ENCODE results near the gene ARMC6. TPM values are rescaled to one million over a fixed set of nuclear protein-coding genes. Genes with fewer than 3 reads are reported as not detected.
A peak's percentile ranks its signal among the peaks of the same experiment; 100 is the strongest.
"Not testable (repeated sequence)": the region's sequence is repeated elsewhere in the genome, so short reads cannot be mapped to it uniquely, and the experiment has no call there.

ARMC6 gene
- total RNA-seq, 1 donor from 2014 or later, result 41.5 TPM

DNA sequence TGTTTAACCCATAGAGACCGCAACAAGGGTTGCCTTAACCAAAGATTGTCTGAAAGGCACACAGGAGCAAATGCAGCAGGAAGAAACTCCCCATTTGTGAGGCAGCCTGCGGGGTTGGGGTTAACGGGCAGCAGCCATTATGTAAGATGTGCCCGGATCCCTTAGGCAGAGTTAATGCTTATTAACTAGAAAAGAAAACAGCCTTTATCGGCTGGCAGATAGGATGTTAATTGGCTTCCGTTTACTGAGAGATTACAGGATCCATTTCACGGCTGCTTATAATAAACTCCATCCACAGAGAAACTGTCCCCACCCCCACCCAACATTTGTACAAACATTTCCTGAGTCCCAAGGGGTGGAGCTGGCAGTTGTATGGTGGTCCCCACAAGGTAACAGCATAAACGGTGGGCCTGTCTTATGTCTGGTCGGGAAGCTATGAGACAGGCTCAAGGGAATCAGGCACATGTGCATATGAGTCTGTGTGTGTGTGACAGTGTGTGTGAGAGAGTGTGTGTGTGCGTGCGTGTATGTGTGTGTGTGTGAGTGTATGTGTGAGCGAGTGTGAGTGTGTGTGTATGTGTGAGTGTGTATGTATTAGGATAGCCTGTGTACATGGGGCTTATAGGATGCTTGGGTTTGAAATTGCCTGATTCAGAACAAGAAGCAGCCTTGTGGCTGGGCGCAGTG, 40.9 kb downstream of the ARMC6 start:
- no peak for DNase-seq (ENCODE audit: low read depth)

DNA sequence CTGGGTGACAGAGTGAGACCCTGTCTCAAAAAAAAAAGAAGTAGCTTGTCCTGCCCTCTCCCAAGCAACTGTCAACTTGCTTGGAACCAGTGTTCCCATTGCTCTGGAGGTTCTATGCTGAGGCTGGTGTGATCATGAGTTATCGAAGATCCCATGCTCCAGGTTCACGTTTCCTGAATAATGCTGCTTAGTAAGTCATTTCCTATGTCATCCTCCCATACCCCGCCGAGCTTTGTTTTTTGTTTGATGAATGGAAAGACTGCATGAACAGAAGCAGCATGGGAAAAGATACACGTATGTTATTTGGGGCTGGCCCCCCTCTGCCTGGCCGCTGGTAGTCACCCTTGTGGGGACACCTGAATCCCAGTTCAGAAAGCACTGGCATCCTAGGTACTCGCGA, 41.7 kb downstream of the ARMC6 start:
- no peak for DNase-seq (ENCODE audit: low read depth)

DNA sequence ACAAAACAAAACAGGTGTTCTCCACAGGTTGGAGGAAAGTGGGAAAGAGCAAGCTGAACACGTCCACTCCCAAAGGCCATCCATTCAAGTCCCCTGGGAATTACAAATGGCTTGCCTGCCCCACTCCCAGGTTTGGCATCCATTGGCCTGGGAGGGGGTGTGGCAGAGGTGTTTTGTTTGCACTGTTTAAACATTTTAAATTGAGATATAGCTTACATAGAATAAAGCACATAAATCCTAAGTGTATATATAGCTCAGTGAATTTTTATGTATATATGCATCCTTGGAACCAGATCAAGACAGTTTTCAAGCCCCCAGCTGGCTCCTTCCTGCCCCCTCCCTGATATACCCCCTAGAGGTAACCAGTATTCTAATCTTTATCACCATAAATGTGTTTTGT, 43.1 kb downstream of the ARMC6 start:
- no peak for DNase-seq (ENCODE audit: low read depth)

DNA sequence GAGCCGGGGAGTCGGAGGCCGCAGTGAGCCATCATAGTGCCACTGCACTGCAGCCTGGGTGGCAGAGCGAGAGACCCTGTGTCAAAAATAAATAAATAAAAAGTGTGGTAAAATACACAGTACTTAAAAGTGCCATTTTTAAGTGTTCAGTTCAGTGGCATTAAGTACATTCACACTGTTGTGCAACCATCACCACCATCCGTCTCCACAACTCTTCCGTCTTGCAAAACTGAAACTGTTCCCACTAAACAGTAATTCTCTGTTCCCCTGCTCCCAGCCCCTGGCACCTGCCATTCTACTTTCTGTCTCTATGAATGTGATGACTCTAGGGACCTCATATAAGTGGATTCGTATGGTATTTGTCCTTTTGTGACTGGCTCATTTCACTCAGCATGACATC, 43.7 kb downstream of the ARMC6 start:
- no peak for DNase-seq (ENCODE audit: low read depth)

DNA sequence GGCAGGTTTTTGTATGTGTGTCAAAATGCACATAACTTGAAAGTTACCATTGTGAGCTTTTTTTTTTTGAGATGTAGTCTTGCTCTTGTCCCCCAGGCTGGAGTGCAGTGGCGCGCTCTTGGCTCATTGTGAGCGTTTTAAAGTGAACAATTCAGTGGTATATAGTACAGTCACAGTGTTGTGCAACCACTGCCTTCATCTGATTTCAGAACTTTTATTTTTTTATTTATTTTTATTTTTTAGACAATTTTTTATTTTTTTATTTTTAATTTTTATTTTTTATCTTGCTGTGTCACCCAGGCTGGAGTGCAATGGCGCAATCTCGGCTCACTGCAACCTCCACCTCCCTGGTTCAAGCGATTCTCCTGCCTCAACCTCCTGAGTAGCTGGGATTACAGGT, 45.4 kb downstream of the ARMC6 start:
- DNase-seq (ENCODE audit: low read depth), result no peak

DNA sequence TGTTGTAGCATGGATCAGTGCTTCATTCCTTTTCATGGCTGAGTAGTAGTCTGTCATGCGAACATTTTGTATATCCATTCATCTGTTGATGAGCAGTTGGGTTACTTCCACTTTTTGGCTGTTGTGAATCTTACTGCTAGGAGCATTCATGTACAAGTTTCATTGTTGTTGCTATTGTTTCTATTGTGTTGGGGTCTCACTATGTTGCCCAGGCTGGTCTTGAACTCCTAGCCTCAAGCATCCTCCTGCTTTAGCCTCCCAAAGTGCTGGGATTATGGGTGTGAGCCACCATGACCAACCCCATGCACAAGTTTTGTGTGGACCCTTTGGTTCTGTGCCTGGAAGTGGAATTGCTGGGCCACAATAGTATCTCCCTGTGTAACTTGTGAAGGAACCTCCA, 46.2 kb downstream of the ARMC6 start:
- no peak for DNase-seq (ENCODE audit: low read depth)

DNA sequence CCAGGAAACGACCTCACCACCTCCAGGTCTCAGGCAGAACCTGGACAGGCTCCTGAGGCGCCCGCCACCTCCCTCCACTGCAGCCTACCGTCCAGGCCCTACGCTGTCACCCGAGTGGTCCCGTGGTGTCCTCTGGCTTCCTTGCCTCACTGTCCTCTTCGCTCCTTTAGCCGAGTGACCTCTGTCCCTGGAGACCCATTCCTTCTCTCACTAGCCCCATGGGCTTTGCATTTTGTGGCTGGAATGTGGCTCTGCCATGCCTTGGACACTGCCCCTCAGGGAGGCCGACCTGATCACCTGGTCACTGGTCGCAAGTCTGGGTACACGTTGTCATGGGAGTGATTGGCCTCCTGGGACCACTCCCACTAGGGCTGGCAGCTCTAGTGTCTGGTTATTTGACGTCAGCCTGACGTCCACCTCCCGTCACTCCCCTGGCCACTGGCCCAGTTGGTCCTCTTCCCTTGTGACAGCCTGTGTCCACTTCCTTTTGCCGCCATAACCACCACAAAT, 48.3 kb downstream of the ARMC6 start:
- DNase-seq (ENCODE audit: low read depth), result no peak

DNA sequence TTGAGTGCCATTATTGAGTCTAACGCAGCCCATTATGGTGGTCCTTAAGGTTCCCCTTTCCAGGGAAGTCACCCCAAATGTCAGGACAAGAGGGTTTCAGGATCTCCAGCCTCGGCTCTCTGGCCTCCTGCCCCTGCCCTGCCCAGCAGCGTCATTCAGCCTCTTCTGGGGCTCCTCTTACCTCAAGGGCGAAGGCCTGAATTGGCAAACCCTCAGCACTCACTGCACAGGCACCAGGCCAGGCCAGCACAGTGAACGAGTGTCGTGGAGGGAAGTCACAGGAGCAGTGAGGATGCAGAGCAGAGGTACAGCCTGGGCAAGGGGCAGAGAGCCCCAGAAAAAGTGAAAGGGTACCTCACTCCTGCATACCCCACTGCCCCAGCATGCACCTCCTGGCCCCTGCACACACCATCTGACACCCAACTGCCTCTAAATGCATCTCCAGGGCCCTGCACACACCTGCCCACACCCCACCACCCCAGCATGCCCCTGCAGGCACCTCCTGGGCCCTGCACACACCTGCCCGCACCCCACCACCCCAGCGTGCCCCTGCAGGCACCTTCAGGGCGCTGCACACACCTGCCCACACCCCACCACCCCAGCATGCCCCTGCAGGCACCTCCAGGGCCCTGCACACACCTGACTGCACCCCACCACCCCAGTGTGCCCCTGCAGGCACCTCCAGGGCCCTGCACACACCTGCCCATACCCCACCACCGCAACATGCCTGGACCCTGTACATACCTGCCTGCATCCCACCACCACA, 50.2 kb downstream of the ARMC6 start:
- DNase-seq (ENCODE audit: low read depth), result no peak

DNA sequence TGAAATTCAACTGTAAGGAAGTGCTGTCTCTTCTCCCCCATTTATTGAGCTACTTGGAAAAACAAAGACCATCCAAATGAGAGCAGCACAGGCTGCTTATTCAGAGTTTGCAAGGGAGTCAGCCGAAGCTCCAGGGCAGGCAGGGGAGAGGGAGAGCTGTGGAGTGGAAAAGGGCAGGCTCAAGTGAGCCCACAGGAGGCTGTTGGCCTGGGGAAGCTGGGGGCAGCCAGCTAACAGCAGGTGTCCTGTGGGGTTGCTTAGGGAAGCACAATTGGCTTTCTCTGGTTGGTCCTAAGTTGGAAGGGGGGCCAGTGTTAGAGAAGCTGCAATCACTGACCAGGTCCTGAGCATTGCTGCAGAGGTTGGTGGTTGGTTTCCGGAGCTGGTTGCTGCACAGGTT, 54.3 kb downstream of the ARMC6 start:
- no peak for DNase-seq (ENCODE audit: low read depth)

DNA sequence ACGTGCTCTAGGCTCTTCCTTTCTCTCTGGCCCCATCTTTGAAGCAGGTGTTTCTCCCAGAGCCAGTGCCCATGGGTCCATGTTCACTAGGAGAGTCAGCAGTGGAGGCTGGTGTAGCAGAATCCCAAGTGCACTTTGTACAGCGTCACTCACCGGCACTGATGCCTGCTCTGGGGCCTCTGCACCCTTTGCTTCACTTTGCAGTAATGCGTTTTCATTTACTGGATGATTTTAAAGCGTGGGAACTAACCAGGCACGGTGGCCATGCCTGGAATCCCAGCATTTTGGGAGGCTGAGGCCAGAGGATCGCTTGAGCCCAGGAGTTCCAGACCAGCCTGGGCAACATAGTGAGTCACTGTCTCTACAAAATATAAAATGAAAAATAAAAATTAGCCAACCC, 61.1 kb downstream of the ARMC6 start:
- no peak for DNase-seq (ENCODE audit: low read depth)

DNA sequence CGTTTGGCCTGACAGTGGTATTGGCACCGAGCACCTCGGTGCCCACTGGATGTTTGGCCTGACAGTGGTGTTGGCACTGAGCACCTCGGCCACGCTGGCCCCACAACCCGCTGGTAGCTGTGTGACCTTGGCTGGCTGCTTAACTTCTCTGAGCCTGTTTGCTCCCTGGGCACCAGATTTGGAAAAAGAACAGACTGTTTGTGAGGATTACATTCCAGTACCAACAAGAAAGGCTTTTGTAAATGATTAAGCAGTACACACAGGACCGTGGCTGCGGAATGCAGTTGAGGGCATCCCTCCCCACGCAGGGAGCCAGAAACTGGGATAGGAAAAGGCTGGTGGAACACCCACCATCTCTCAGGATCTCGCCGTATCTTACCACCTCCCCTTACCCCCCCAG, 62.3 kb downstream of the ARMC6 start:
- peak; percentile 28 for DNase-seq (ENCODE audit: low read depth)

DNA sequence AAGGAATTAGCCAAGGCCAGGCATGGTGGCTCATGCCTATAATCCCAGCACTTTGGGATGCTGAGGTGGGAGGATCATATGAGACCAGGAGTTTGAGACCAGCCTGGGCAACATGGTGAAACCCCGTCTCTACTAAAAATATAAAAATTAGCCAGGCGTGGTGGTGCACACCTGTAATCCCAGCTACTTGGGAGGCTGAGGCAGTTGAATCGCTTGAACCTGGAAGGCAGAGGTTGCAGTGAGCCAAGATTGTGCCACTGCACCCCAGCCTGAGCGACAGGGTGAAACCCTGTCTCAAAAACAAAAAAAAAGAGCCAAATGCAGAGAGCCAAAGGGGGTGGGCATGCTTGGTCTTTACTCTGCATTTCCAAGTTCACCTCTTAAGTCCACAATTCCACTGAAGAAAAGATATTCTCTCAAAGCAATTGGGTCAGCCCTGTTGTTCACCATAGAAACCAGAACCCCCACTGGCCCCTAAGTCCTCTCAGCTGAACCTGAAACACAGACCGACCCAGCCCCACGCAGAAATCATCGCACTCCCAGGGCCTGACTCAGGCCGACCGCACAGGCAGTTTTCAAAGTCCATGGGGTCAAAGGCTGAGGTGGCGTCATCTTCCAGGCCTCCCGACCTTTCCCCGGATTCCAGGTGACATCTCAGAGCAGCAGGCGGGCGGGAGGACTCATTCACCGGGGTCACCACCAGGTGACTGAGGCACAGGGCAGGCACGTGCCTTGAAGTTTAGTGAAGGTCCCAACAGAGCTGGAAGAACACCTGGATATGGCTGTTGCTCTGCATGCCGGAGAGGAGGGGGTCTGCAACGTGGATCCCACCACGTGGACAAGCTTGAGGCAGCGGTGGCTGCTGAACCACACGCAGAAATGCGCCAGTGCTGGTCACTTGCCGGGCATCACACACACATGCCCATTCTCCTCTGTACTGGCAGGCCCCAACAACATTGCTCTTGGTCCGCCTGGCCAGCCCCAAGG, 63.5 kb downstream of the ARMC6 start:
- peak; percentile 61 for DNase-seq (ENCODE audit: low read depth)

DNA sequence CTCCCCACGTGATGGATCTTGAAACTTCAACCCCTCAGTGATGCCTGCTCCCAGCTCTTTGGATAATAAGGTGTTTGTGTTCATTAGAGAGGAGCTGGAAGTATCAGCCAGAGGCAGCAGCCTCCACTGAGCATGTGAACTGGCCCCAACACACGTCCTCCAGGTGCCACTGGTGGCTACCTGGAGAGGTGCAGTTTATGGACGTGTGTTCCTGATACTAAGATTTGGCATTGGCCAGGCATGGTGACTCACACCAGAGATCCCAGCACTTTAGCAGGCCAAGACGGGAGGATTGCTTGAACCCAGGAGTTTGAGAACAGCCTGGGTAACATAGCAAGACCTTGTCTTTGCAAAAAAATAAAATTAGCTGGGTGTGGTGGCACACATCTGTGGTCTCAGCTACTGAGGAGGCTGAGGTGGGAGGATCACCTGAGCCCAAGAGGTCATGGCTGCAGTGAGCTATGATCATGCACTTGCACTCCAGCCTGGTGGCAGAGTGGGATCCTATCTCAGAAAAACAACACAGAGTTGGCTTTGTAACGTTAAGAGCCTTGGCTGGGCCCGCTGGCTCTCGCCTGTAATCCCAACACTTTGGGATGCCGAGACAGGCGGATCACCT, 64.8 kb downstream of the ARMC6 start:
- no peak for DNase-seq (ENCODE audit: low read depth)

DNA sequence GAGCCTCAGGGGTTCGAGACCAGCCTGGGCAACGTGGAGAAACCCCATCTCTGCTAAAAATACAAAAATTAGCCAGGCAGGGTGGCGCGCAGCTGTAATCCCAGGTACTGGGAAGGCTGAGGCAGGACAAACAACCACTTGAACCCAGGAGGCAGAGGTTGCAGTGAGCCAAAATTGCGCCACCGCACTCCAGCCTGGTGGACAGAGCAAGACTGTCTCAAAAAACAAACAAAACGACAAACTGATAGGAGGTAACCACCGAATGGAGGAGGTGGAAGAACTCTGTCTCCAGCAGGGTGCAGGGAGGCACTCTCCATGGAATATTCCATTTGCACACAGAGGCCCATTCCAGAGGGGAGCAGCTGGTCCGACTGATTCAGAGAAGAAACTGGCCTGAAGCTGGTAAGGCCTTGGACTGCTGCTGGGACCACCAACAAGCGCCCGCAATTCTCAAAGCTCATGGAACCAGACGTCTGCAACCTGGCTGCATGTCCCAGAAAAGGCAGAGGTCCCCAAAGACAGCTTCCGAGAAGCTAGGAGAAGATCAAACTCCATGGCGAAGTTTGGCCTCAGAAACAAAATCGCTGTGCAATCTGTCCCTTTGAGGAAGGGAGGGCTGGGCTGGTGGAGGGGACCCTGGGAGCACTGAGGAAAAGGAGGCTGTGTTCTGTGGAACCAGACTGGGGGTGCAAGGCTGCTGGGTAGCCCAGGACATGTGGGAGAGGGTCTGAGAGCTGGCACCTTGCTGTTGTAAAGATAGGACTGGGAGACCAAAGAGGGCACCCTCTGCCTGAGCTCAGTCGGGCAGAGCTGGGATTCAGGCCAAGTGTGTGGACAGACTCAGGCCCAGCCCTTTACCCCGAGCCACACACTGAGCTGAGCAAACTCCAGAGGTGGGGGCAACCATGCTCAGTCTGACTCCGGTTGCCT, 65.6 kb downstream of the ARMC6 start:
- DNase-seq (ENCODE audit: low read depth), result peak; percentile 44

DNA sequence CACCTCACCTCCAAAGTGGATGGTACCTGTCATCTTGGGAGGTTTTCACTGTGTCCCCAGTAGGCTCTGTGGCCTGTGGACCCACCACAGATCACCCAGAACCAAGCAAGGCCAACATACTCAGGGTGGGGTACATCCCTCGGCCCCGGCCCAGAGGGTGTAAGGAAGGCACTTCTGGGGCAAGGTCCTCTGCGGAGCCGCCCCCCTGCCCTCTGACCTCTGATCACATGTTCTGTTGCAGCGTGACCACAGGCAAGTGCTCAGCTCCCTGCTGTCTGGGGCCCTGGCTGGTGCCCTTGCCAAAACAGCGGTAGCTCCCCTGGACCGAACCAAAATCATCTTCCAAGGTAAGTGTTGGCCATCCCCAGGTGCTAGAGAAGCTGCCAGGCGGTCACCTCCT, 68.1 kb downstream of the ARMC6 start:
- no peak for DNase-seq (ENCODE audit: low read depth)

DNA sequence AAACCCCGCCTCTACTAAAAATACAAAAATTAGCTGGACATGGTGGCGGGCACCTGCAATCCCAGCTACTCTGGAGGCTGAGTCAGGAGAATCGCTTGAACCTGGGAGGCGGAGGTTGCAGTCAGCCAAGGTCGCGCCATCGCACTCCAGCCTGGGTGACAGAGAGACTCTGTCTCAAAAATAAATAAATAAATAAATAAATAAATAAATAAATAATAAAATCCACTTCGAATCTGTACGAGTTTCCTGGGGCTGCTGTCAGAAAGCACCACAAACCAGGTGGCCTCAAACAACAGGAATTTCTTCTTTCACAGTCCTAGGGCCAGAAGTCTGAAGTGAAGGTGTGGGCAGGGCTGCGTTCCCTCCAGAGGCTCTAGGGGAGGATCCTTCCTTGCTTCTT, 69.2 kb downstream of the ARMC6 start:
- not testable (repeated sequence) for DNase-seq (ENCODE audit: low read depth)

DNA sequence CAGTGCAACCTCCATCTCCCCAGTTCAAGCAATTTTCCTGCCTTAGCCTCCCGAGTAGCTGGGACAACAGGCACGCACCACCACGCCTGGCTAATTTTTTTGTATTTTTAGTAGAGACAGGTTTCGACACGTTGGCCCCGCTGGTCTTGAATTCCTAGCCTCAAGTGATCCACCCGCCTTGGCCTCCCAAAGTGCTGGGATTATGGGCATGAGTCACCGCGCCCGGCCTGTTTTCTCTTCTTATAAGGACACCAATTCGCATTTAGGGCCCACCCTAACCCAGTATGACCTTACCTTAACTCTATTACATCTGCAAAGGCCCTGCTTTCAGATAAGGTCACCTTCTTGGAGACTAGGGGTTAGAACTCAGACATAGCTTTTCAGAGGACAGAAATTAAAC, 69.8 kb downstream of the ARMC6 start:
- no peak for DNase-seq (ENCODE audit: low read depth)

DNA sequence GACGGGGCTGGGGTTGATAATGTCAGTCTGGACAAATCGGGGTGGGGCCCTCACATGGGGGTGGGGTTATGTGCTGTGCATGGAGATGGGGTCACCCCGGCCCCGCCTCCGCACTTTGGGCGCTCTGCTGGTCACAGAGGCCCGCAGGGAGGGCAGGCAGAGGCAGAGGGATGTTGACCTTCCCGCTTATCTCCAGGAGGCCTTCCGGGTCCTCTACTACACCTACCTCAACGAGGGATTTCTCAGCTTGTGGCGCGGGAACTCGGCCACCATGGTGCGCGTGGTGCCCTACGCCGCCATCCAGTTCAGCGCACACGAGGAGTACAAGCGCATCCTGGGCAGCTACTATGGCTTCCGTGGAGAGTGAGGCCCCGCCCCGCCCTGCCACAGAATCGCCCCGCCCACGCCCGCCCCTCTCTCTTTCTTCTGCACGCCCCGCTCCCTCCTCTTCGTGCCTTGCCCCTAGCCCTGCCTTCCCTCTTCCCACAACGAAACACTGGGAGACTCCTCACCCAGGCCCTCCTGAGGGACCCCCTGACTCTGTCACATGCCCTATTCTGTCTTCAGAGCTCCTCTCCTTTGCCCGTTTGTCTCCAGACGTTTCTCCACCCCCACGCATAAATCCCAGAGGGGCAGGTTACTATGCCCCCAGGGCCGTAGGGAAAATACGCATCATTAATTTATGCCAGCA, 72.1 kb downstream of the ARMC6 start:
- peak; percentile 37 for DNase-seq (ENCODE audit: low read depth)

DNA sequence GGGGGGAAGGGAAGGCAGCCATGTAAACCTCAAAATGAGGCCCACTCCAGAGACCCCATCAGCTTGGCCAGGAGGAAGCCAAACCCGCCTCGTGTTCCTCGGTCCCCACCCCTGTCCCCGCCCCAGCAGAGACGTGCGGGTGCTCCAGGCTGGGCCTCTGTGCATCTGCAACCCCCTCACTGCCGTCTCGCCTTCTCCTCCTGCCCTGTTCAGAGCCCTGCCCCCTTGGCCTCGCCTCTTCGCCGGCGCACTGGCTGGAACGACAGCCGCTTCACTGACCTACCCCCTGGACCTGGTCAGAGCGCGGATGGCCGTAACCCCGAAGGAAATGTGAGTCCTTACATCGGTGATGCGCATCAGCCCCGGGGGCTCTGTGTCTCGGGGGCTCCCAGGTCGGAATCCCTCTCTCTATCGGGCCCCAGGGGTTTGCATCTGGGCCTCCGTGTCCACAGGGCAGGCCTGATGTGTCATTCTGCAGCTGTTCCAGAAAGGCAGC, 72.7 kb downstream of the ARMC6 start:
- DNase-seq (ENCODE audit: low read depth), result no peak

DNA sequence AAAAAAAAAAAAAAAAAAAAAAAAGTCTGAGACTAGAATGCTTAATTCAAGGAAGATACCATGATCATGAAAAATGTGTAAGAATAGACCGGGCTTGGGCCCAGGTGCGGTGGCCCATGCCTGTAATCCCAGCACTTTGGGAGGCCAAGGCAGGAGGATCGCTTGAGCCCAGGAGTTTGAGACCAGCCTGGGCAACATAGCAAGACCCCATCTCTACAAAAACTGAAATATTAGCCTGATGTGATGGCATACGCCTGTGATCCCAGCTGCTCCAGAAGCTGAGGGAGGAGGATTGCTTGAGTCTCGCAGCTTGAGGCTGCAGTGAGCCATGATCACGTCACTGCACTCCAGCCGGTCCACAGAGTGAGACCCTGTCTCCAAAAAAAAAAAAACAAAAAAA, 73.5 kb downstream of the ARMC6 start:
- DNase-seq (ENCODE audit: low read depth), result not testable (repeated sequence)
